CD4-positive, alpha-beta T cell treated with Interleukin-6 at 100 ng/mL for 8 hours (primary cell): ENCODE data around the gene SAMD4A.

Experiments
- DNase-seq: peaks from one replicate; pipeline ENCODE4 v3.0.0-alpha.2; 2020; ENCODE audit warnings: mixed read lengths, low spot score

SAMD4A gene

GRCh38 chr14:54660604-54661111 is 93.7 kb downstream of the SAMD4A start:
- DNase-seq = no peak

GRCh38 chr14:54662491-54663133 is 95.7 kb downstream of the SAMD4A start:
- no peak for DNase-seq

GRCh38 chr14:54664961-54665360 is 98.0 kb downstream of the SAMD4A start:
- no peak for DNase-seq

DNA sequence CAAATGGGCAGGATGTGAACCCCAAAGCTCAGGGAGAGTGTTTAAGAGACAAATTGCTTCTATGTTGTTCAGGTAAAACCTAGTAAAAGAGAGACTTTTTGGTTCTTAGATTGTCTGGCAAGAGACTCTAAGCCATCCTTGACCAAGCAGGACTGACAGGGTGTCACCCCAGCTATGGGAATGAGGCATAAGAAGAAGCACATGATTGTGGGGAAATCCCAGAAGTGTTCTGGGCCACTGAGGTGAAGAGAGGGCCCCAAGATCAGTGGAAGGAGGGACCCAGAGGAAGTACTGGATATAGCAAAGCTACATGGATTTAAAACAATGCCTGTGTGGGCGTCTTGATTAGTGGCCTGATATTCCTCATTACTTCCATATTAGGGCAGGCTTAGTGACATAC is 99.0 kb downstream of the SAMD4A start:
- DNase-seq = no peak

GRCh38 chr14:54667026-54667744 is 100.3 kb downstream of the SAMD4A start:
- no peak for DNase-seq

- DNase-seq = no peak
These were observed 100.8 kb downstream of the SAMD4A start for GRCh38 chr14:54667764-54668163.

DNA sequence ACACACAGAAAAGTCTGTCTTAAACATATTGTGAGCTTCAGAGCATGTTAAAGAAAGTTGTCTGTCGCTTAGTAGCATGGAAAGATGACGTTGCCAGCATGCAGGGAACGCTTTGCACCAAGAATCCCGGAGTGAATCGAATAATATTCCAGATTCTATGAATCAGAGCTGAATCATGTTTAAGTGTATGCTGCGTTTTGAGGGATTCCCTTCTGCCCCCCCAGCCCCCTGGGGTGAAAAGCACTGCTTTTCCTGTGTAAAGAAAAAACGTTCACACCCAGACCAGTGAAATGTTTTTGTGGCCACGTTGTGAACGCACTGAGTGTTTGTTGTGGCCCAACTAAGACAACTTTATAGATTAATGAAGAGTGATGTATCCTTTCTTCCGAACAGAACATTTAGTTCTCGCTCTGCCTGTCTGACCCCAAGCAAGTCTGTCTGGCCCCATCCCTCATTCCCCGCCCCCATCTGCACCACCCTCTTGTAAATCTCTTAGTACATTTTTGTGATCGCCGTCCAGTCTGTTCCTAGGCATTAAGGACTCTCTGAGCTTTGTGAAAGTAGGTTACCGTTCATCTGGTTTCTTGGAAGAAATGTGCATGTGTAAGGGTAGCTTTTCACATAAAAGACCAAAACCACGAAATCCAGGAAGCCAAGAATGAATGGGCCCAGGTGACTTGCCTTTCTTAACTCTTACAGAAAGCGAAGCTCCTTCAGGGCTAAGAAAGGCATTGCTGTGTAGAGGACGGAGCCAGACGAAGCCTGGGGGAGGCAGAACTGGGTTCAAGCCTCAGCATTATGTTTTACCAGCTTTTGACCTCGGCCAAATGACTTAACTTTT is 103.0 kb downstream of the SAMD4A start:
- DNase-seq = no peak

DNA sequence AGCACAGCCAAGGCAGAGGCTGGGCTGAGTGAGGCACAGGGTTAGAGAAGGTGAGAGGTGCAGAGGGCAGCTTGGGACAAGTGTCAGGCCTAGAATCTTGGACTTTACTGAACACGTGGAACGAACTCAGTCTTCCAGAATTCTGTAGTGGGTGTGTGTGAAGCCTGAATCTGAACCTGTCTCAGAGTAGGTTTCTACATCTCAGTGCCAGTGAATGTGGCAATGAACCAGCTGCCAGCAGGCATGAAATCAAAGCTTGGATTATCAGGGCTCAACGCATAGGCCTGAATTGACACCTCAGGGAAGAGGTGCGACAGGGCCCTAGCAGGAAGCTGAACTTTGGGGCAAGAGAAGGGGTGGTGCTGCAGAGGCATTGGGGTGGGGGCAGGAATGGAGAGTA is 104.6 kb downstream of the SAMD4A start:
- DNase-seq = no peak

- DNase-seq = no peak
These were observed 105.3 kb downstream of the SAMD4A start for GRCh38 chr14:54672181-54672580.

- DNase-seq = no peak
These were observed 105.8 kb downstream of the SAMD4A start for GRCh38 chr14:54672688-54673087.

- DNase-seq = no peak
These were observed 106.5 kb downstream of the SAMD4A start for GRCh38 chr14:54673193-54674045.

- no peak for DNase-seq
These were observed 107.3 kb downstream of the SAMD4A start for GRCh38 chr14:54674046-54674741.

DNA sequence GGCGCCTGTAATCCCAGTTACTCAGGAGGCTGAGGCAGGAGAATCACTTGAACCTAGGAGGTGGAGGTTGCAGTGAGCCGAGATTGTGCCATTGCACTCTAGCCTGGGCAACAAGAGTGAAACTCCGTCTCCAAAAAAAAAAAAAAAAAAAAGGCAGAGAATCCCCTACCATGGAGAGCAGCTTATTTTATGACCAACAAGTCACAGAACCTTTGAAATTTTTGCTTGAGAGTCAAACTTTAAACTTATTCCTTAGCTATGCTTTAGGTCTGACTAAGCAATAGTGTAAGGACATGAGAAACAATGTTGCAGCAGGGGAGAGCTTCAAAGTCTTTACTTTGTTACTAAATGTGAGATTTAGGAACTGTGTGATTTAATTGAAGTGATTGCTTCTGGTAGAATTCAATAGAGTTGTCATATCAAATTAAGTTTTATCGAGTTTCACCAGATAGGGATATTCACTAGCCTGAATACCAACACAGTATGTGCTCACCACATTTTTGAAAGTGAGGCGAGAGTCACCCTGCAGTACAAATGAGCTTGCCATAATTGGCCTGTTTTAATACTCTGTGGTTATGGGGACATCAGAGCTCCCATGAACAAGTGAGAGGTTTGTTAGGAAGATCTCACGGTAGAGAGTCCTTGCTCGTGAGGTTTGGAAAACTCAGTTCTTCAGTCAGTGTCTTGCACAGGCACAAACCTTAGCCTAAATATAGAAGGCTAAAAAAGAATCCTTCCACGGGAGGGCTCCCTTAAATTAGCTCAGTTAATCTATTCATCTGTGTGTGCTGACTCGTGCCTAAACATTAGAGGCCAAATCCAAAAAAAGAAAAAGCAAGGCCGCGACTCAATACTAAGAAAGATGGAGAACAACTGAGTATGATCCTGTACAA is 108.6 kb downstream of the SAMD4A start:
- DNase-seq = no peak

DNA sequence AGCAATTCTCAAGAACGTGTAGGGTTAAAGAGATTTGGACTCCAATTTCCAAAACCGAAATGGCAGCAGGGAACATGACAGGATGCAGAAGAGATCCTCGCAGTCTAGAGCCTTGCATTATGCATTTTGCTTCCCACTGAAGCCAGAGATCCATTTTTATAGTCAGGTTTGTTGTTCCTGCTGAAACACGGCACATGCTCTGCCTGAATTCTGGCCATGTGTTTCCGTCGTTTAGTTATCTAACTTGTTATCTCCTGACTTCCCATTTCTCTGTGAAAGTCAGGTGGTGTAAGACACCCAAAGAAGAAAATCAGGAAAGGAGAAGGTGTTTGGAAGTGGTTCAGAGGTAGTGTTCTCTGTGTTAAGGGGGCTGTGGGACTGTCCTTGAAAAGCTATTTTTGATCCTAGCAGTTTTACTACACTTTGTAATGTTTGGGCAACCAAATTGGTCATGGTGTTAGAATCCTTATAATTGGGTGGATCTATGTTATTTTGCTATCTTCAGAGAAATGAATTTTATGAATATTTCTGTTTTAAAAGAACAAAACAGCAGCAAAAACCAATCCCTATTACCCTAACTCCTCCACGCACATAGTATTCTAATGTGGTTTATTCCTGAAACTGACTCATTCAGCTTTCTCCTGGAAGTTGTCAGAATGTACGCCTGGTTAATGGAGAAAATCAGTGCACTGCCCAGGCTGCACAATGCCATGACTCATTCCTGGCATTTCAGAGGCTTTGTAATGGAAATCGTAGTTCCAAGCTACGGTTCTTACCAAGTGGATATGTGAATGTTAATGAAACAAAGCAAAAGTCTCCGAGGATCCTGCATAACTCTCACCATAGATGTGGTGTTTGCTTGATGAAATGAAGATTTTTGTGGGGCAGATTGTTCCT is 110.1 kb downstream of the SAMD4A start:
- no peak for DNase-seq

GRCh38 chr14:54680651-54681050 is 113.7 kb downstream of the SAMD4A start:
- no peak for DNase-seq

- DNase-seq = no peak
These were observed 114.9 kb downstream of the SAMD4A start for GRCh38 chr14:54681811-54682261.

GRCh38 chr14:54682578-54682977 is 115.7 kb downstream of the SAMD4A start:
- no peak for DNase-seq

DNA sequence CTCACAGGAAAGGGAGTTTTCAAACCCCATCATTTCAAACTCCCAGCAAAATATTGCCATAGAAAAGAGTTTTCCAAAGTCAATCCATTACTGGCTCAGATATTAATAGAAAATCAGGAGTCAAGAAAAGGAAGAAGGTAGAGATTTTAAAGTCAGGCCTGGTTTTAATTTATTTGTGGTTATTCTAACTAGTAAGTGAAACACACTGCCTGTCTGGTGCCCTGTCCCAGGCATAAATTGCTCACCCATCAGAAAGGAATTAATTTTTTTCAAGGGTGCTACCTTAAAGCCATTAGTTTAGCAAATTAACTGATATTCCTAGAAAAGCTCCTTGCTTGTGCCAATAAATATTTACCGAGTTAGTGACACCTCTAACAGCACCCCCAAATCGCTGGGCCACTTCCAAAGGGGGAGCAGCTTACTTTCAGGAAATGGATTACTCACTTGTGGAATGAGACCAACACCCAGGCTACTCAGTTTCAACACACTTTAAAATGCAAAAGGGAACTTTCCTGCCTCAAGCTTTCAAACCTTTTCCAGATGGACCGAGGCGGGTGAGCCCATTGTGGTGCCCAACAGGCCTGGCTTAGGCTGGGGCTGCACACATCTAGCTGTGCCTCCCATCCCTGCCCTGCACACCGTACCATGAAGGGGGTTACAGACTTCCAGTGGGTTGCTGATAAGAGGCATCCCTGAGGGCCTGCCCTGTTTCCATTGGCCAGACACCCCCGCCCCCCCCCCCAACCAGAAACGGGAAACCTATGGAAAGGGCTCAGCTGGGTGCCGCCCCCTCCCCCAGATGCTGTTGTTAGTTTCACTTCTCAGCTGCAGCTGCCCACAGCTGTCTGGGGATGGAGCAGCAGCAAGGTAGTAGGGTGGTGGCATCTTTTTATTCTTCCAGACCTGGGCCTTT is 117.2 kb downstream of the SAMD4A start:
- no peak for DNase-seq
